Breast epithelium (tissue), 3 donors: ENCODE data around the gene PDE1C.

Experiments
- CTCF ChIP-seq, 3 donors: fragments of 450-650 bp; IDR thresholded peaks; one replicate each; pipeline ENCODE4 v1.5.1; 2016 to 2017; ENCODE audit warnings: antibody characterized with exemption in 3 of 3, mild to moderate bottlenecking in 3 of 3, moderate library complexity in 3 of 3
- POLR2A ChIP-seq: fragments of 450-650 bp; IDR thresholded peaks from one replicate; pipeline ENCODE4 v1.6.1; 2016; ENCODE audit warnings: antibody characterized with exemption, mild to moderate bottlenecking, moderate library complexity
- POLR2AphosphoS5 ChIP-seq, 3 donors: sonication (generic); formaldehyde crosslinking; IDR thresholded peaks; one replicate each; pipeline ENCODE4 v1.6.1; 2017; ENCODE audit warnings: antibody characterized with exemption in 3 of 3

GRCh38 chr7:32039000-32039756, 31.0 kb downstream of the PDE1C start:
- TF ChIP-seq CTCF (IDR thresholded peaks at IDR 0.05) (peak in 1 of 3 donors; percentile 20), POLR2A (no peak), POLR2AphosphoS5 (IDR thresholded peaks at IDR 0.05) (no peak)
